ENCODE data around the gene GLRX.
A peak's percentile ranks its signal among the peaks of the same experiment; 100 is the strongest.
"Not testable (repeated sequence)": the region's sequence is repeated elsewhere in the genome, so short reads cannot be mapped to it uniquely, and the experiment has no call there.

The GLRX gene

GRCh38 chr5:95838556-95838955 lies 16.0 kb upstream of the GLRX start:
- no peak for DNase-seq (ENCODE audit: low read depth, low spot score)
- no peak overlapping the region for H3K9ac ChIP-seq (ENCODE audit: insufficient read length)
- H3K4me3 ChIP-seq, result no peak overlapping the region
- no peak for TF ChIP-seq EZH2 (IDR thresholded peaks at IDR 0.05)
- no peak for TF ChIP-seq FOXP2 (optimal IDR thresholded peaks at IDR 0.05; ENCODE audit: control extremely low read depth, extremely low read length, insufficient read depth)
- TF ChIP-seq POLR2AphosphoS5 (IDR thresholded peaks at IDR 0.05; ENCODE audit: borderline replicate concordance, low read depth, low read length), result no peak
- H3K27ac ChIP-seq, result no peak overlapping the region
- no peaks in the 10 kb centered on the region for H3K36me3 ChIP-seq (ENCODE audit: insufficient read depth, low read length)
- H3K9me3 ChIP-seq (ENCODE audit: low read depth, low read length), result no peaks in the 10 kb centered on the region

- no peaks in the 10 kb centered on the region for H3K9me3 ChIP-seq (ENCODE audit: low read depth, low read length)
- TF ChIP-seq EZH2 (IDR thresholded peaks at IDR 0.05) (no peak), POLR2AphosphoS5 (IDR thresholded peaks at IDR 0.05; ENCODE audit: borderline replicate concordance, low read depth, low read length) (no peak), FOXP2 (optimal IDR thresholded peaks at IDR 0.05; ENCODE audit: control extremely low read depth, extremely low read length, insufficient read depth) (no peak)
- no peak overlapping the region for H3K27ac ChIP-seq
- no peaks in the 10 kb centered on the region for H3K36me3 ChIP-seq (ENCODE audit: insufficient read depth, low read length)
- H3K4me3 ChIP-seq, result no peak overlapping the region
- DNase-seq (ENCODE audit: low read depth, low spot score), result no peak
- no peak overlapping the region for H3K9ac ChIP-seq (ENCODE audit: insufficient read length)
These were observed 15.5 kb upstream of the GLRX start for GRCh38 chr5:95838001-95838520.

- TF ChIP-seq EZH2 (IDR thresholded peaks at IDR 0.05), result no peak
- TF ChIP-seq FOXP2 (optimal IDR thresholded peaks at IDR 0.05; ENCODE audit: control extremely low read depth, extremely low read length, insufficient read depth), result no peak
- no peak for TF ChIP-seq POLR2AphosphoS5 (IDR thresholded peaks at IDR 0.05; ENCODE audit: borderline replicate concordance, low read depth, low read length)
- Histone ChIP-seq H3K36me3 (ENCODE audit: insufficient read depth, low read length) (no peaks in the 10 kb centered on the region), H3K27ac (no peak overlapping the region), H3K9ac (ENCODE audit: insufficient read length) (no peak overlapping the region), H3K9me3 (ENCODE audit: low read depth, low read length) (no peaks in the 10 kb centered on the region), H3K4me3 (no peak overlapping the region)
- DNase-seq (ENCODE audit: low read depth, low spot score), result no peak
These were observed 15.0 kb upstream of the GLRX start for GRCh38 chr5:95837492-95837891.

- not testable (repeated sequence) for H3K36me3 ChIP-seq (ENCODE audit: insufficient read depth, low read length); DNase-seq (ENCODE audit: low read depth, low spot score); H3K27ac ChIP-seq; H3K4me3 ChIP-seq; H3K9ac ChIP-seq (ENCODE audit: insufficient read length); H3K9me3 ChIP-seq (ENCODE audit: low read depth, low read length)
These were observed 14.4 kb upstream of the GLRX start for GRCh38 chr5:95836971-95837370.

- H3K4me3 ChIP-seq, result no peak overlapping the region
- TF ChIP-seq EZH2 (IDR thresholded peaks at IDR 0.05) (no peak), POLR2AphosphoS5 (IDR thresholded peaks at IDR 0.05; ENCODE audit: borderline replicate concordance, low read depth, low read length) (no peak), FOXP2 (optimal IDR thresholded peaks at IDR 0.05; ENCODE audit: control extremely low read depth, extremely low read length, insufficient read depth) (no peak)
- no peak overlapping the region for H3K9ac ChIP-seq (ENCODE audit: insufficient read length)
- H3K9me3 ChIP-seq (ENCODE audit: low read depth, low read length), result no peaks in the 10 kb centered on the region
- no peak overlapping the region for H3K27ac ChIP-seq
- DNase-seq (ENCODE audit: low read depth, low spot score), result no peak
- no peaks in the 10 kb centered on the region for H3K36me3 ChIP-seq (ENCODE audit: insufficient read depth, low read length)
These were observed 14.0 kb upstream of the GLRX start for GRCh38 chr5:95836544-95836943.

GRCh38 chr5:95835682-95836385 lies 13.3 kb upstream of the GLRX start:
- Histone ChIP-seq H3K9ac (ENCODE audit: insufficient read length) (no peak overlapping the region), H3K9me3 (ENCODE audit: low read depth, low read length) (no peaks in the 10 kb centered on the region), H3K27ac (no peak overlapping the region), H3K4me3 (peak overlapping the region; percentile 74), H3K36me3 (ENCODE audit: insufficient read depth, low read length) (no peaks in the 10 kb centered on the region)
- no peak for TF ChIP-seq FOXP2 (optimal IDR thresholded peaks at IDR 0.05; ENCODE audit: control extremely low read depth, extremely low read length, insufficient read depth)
- no peak for TF ChIP-seq POLR2AphosphoS5 (IDR thresholded peaks at IDR 0.05; ENCODE audit: borderline replicate concordance, low read depth, low read length)
- no peak for TF ChIP-seq EZH2 (IDR thresholded peaks at IDR 0.05)
- no peak for DNase-seq (ENCODE audit: low read depth, low spot score)

GRCh38 chr5:95832664-95833063 lies 10.1 kb upstream of the GLRX start:
- no peak overlapping the region for H3K27ac ChIP-seq

GRCh38 chr5:95830226-95830625 lies 7.7 kb upstream of the GLRX start:
- H3K4me3 ChIP-seq, result no peak overlapping the region
- H3K27ac ChIP-seq, result no peak overlapping the region
- no peaks in the 10 kb centered on the region for H3K9me3 ChIP-seq (ENCODE audit: low read depth, low read length)
- H3K36me3 ChIP-seq (ENCODE audit: insufficient read depth, low read length), result no peaks in the 10 kb centered on the region
- no peak for DNase-seq (ENCODE audit: low read depth, low spot score)
- H3K9ac ChIP-seq (ENCODE audit: insufficient read length), result no peak overlapping the region
- TF ChIP-seq POLR2AphosphoS5 (IDR thresholded peaks at IDR 0.05; ENCODE audit: borderline replicate concordance, low read depth, low read length) (no peak), FOXP2 (optimal IDR thresholded peaks at IDR 0.05; ENCODE audit: control extremely low read depth, extremely low read length, insufficient read depth) (no peak), EZH2 (IDR thresholded peaks at IDR 0.05) (no peak)

More at GRCh38 chr5:95832664-95833063, 10.1 kb upstream of the GLRX start:
- no peak overlapping the region for H3K9ac ChIP-seq (ENCODE audit: insufficient read length)
- no peaks in the 10 kb centered on the region for H3K36me3 ChIP-seq (ENCODE audit: insufficient read depth, low read length)
- H3K4me3 ChIP-seq, result no peak overlapping the region
- DNase-seq (ENCODE audit: low read depth, low spot score), result no peak
- H3K9me3 ChIP-seq (ENCODE audit: low read depth, low read length), result no peaks in the 10 kb centered on the region
- TF ChIP-seq EZH2 (IDR thresholded peaks at IDR 0.05), result no peak
- no peak for TF ChIP-seq FOXP2 (optimal IDR thresholded peaks at IDR 0.05; ENCODE audit: control extremely low read depth, extremely low read length, insufficient read depth)
- no peak for TF ChIP-seq POLR2AphosphoS5 (IDR thresholded peaks at IDR 0.05; ENCODE audit: borderline replicate concordance, low read depth, low read length)

- Histone ChIP-seq H3K9me3 (ENCODE audit: low read depth, low read length) (no peaks in the 10 kb centered on the region), H3K36me3 (ENCODE audit: insufficient read depth, low read length) (no peaks in the 10 kb centered on the region), H3K9ac (ENCODE audit: insufficient read length) (no peak overlapping the region), H3K27ac (no peak overlapping the region), H3K4me3 (no peak overlapping the region)
- TF ChIP-seq EZH2 (IDR thresholded peaks at IDR 0.05) (no peak), FOXP2 (optimal IDR thresholded peaks at IDR 0.05; ENCODE audit: control extremely low read depth, extremely low read length, insufficient read depth) (no peak), POLR2AphosphoS5 (IDR thresholded peaks at IDR 0.05; ENCODE audit: borderline replicate concordance, low read depth, low read length) (no peak)
- no peak for DNase-seq (ENCODE audit: low read depth, low spot score)
These were observed 5.3 kb upstream of the GLRX start for GRCh38 chr5:95827892-95828246.

Measured in SK-N-MC (cell line).